IPS-18a (cell line): ENCODE results near the gene CMKLR1.

ENCODE experiments used
- H3K27ac ChIP-seq: one replicate; pipeline ENCODE4 v1.5.1; 2013; ENCODE audit warnings: low read length
- H3K27me3 ChIP-seq: one replicate; pipeline ENCODE4 v1.6.1; 2013; ENCODE audit warnings: mild to moderate bottlenecking, low read length; ENCODE audit not compliant: control insufficient read depth, insufficient read depth
- H3K36me3 ChIP-seq: one replicate; pipeline ENCODE4 v1.6.1; 2013; ENCODE audit warnings: low read depth, low read length; ENCODE audit not compliant: control insufficient read depth
- H3K4me1 ChIP-seq: one replicate; pipeline ENCODE4 v1.6.1; 2013; ENCODE audit warnings: low read depth, low read length; ENCODE audit not compliant: control insufficient read depth
- H3K4me3 ChIP-seq: one replicate; pipeline ENCODE4 v1.5.1; 2013; ENCODE audit warnings: low read length
- H3K9ac ChIP-seq: one replicate; pipeline ENCODE4 v1.6.1; 2013; ENCODE audit warnings: mild to moderate bottlenecking, low read length, moderate library complexity
- H3K9me3 ChIP-seq: one replicate; pipeline ENCODE4 v1.6.1; 2013; ENCODE audit warnings: low read depth, low read length; ENCODE audit not compliant: control insufficient read depth

Gene CMKLR1

GRCh38 chr12:108345716-108346633, 6.9 kb upstream of the CMKLR1 start:
- no peak overlapping the region for H3K27ac ChIP-seq
- no peak overlapping the region for H3K9ac ChIP-seq
- H3K4me3 ChIP-seq = no peak overlapping the region
- no peaks in the 10 kb centered on the region for H3K4me1 ChIP-seq
- H3K27me3 ChIP-seq = no peaks in the 10 kb centered on the region
- no peaks in the 10 kb centered on the region for H3K36me3 ChIP-seq
- H3K9me3 ChIP-seq = no peaks in the 10 kb centered on the region

GRCh38 chr12:108342985-108343384, 3.9 kb upstream of the CMKLR1 start:
- Histone ChIP-seq H3K27ac (no peak overlapping the region), H3K9me3 (no peaks in the 10 kb centered on the region), H3K9ac (no peak overlapping the region), H3K27me3 (no peaks in the 10 kb centered on the region), H3K4me1 (peaks cover 7% of the 10 kb centered on the region), H3K36me3 (no peaks in the 10 kb centered on the region), H3K4me3 (no peak overlapping the region)

- H3K4me1 ChIP-seq = peaks cover 7% of the 10 kb centered on the region
- no peak overlapping the region for H3K9ac ChIP-seq
- H3K27me3 ChIP-seq = no peaks in the 10 kb centered on the region
- H3K9me3 ChIP-seq = no peaks in the 10 kb centered on the region
- no peak overlapping the region for H3K4me3 ChIP-seq
- H3K36me3 ChIP-seq = no peaks in the 10 kb centered on the region
- no peak overlapping the region for H3K27ac ChIP-seq
Observed at GRCh38 chr12:108341854-108342847, 3.0 kb upstream of the CMKLR1 start.

- H3K9me3 ChIP-seq = no peaks in the 10 kb centered on the region
- peaks cover 7% of the 10 kb centered on the region for H3K4me1 ChIP-seq
- H3K4me3 ChIP-seq = no peak overlapping the region
- H3K9ac ChIP-seq = no peak overlapping the region
- no peaks in the 10 kb centered on the region for H3K27me3 ChIP-seq
- no peaks in the 10 kb centered on the region for H3K36me3 ChIP-seq
- no peak overlapping the region for H3K27ac ChIP-seq
Observed at GRCh38 chr12:108341356-108341755, 2.2 kb upstream of the CMKLR1 start.

GRCh38 chr12:108340037-108340436, 926 bp upstream of the CMKLR1 start:
- Histone ChIP-seq H3K9ac (no peak overlapping the region), H3K36me3 (no peaks in the 10 kb centered on the region), H3K27ac (no peak overlapping the region), H3K27me3 (no peaks in the 10 kb centered on the region), H3K4me3 (no peak overlapping the region), H3K9me3 (no peaks in the 10 kb centered on the region), H3K4me1 (peaks cover 7% of the 10 kb centered on the region)

- no peak overlapping the region for H3K9ac ChIP-seq
- H3K27ac ChIP-seq = no peak overlapping the region
- no peaks in the 10 kb centered on the region for H3K9me3 ChIP-seq
- no peaks in the 10 kb centered on the region for H3K27me3 ChIP-seq
- peaks cover 7% of the 10 kb centered on the region for H3K4me1 ChIP-seq
- H3K36me3 ChIP-seq = no peaks in the 10 kb centered on the region
- H3K4me3 ChIP-seq = no peak overlapping the region
Observed at GRCh38 chr12:108337235-108338223, 1.6 kb downstream of the CMKLR1 start.

- H3K27ac ChIP-seq = no peak overlapping the region
- H3K36me3 ChIP-seq = no peaks in the 10 kb centered on the region
- no peaks in the 10 kb centered on the region for H3K27me3 ChIP-seq
- no peak overlapping the region for H3K4me3 ChIP-seq
- no peaks in the 10 kb centered on the region for H3K9me3 ChIP-seq
- H3K9ac ChIP-seq = no peak overlapping the region
- peaks cover 7% of the 10 kb centered on the region for H3K4me1 ChIP-seq
Observed at GRCh38 chr12:108335349-108336119, 3.6 kb downstream of the CMKLR1 start.

GRCh38 chr12:108333898-108334699, 5.0 kb downstream of the CMKLR1 start:
- H3K9me3 ChIP-seq = no peaks in the 10 kb centered on the region
- no peaks in the 10 kb centered on the region for H3K27me3 ChIP-seq
- H3K9ac ChIP-seq = no peak overlapping the region
- H3K27ac ChIP-seq = no peak overlapping the region
- no peak overlapping the region for H3K4me3 ChIP-seq
- H3K36me3 ChIP-seq = no peaks in the 10 kb centered on the region
- H3K4me1 ChIP-seq = no peaks in the 10 kb centered on the region

- H3K4me3 ChIP-seq = no peak overlapping the region
- no peak overlapping the region for H3K27ac ChIP-seq
- no peak overlapping the region for H3K9ac ChIP-seq
- H3K27me3 ChIP-seq = no peaks in the 10 kb centered on the region
- no peaks in the 10 kb centered on the region for H3K4me1 ChIP-seq
- H3K36me3 ChIP-seq = no peaks in the 10 kb centered on the region
- H3K9me3 ChIP-seq = no peaks in the 10 kb centered on the region
Observed at GRCh38 chr12:108332791-108333382, 6.2 kb downstream of the CMKLR1 start.
